22Rv1 (cell line): Measurements from ENCODE around the gene GMPPA.

ENCODE experiments used
- ZFX ChIP-seq: fragments of 450-650 bp; IDR thresholded peaks from 2 replicates; pipeline ENCODE4 v1.6.1; 2017; ENCODE audit warnings: antibody characterized with exemption, borderline replicate concordance
- TF ChIP-seq, protein P1 (sequence below): fragments of 450-650 bp; IDR thresholded peaks from 2 replicates; pipeline ENCODE4 v1.5.1; 2017; ENCODE audit warnings: mild to moderate bottlenecking

DNA sequence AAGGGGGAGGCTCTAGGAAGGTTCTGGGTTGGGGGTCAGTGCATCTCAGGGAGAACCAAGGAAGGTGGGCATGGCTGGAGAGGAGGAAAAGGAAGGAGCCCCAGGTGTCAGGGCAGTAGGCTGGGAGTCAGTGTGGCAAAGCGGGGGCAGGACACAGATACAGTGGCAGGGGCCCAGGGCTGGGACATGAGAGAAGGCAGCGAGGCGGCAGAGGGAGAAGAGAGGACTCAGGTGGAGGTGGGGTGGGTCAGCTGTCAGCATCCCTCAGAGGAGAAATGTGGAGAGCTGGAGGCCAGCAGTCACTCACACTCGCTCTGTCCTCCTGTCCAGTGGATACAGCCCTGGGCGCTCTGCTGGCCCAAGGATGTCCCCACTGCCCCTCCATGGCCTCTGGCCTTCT lies 5.6 kb upstream of the GMPPA start:
- TF ChIP-seq, protein P1, sequence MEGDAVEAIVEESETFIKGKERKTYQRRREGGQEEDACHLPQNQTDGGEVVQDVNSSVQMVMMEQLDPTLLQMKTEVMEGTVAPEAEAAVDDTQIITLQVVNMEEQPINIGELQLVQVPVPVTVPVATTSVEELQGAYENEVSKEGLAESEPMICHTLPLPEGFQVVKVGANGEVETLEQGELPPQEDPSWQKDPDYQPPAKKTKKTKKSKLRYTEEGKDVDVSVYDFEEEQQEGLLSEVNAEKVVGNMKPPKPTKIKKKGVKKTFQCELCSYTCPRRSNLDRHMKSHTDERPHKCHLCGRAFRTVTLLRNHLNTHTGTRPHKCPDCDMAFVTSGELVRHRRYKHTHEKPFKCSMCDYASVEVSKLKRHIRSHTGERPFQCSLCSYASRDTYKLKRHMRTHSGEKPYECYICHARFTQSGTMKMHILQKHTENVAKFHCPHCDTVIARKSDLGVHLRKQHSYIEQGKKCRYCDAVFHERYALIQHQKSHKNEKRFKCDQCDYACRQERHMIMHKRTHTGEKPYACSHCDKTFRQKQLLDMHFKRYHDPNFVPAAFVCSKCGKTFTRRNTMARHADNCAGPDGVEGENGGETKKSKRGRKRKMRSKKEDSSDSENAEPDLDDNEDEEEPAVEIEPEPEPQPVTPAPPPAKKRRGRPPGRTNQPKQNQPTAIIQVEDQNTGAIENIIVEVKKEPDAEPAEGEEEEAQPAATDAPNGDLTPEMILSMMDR, result no peak
- TF ChIP-seq ZFX, result no peak
